Measurements from ENCODE around the gene SPRED2.

The SPRED2 gene

DNA sequence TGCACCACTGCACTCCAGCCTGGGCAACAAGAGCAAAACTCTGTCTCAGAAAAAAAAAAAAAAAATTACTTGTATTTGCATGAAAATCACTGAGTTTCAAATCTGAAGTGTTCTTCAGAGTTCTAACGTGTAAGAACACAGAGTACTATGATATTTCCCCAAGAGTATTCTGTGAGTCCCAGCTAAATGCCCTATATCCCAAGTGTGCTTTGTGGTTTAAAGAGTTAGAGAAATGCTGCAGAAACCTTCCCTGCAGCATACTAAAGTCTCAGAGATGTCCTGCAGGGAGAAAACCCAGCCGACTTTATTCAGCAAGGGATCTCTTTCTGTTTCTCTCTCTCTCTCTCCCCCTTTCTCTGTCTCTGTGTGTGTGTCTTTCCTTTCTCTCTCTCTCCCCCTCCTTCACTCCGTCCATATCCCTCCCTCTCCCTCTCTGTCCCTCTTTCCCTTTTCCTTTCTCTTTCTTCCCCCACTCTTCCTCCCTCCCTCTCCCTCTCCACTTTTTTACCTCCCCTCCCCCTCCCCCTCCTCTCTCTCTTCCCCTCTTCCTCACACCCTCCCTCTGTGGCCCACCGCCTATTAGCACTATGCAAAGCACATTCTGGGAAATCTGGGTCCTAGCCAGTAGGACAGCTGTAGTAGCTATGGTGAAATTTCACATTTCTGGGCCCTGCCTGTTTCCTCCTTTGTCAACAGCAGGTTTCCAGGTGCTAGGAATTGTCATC, 150.6 kb downstream of the SPRED2 start:
- peaks cover 4 to 8% of the 10 kb centered on the region in 2 donors for H3K4me1 Mint-ChIP-seq (ENCODE audit: low read depth in 2 of 2)
- H3K4me3 Mint-ChIP-seq, result no peak overlapping the region
- no peaks in the 10 kb centered on the region for H3K9me3 Mint-ChIP-seq
- no peak overlapping the region for H3K27ac Mint-ChIP-seq
- DNase-seq (no peak), ATAC-seq (replicated peaks) (no peak)
- H3K27me3 Mint-ChIP-seq, result no peaks in the 10 kb centered on the region
- no peaks in the 10 kb centered on the region for H3K36me3 Mint-ChIP-seq (ENCODE audit: insufficient read depth)

DNA sequence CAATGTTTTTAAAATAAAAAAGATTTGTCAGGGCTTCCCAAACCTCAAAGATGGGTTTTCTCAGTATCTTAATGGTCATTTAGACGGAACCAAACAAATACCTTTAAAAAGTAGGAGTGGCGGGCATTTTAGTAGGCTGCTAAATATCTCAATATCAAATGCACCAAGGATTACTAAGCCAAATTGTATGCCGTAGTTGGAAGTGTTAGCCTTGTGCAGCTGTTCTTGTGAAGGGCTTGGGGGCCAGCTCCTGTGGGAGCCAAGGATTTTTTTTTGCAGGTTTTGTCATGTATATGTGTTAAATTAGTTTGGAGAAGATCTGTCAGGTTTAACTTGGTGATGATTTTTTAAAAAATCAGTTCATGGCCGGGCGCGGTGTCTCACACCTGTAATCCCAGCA, 152.6 kb downstream of the SPRED2 start:
- H3K4me1 Mint-ChIP-seq (ENCODE audit: low read depth in 2 of 2), result peaks cover 4 to 10% of the 10 kb centered on the region in 2 donors
- H3K36me3 Mint-ChIP-seq (ENCODE audit: insufficient read depth), result no peaks in the 10 kb centered on the region
- ATAC-seq (replicated peaks) (no peak), DNase-seq (no peak)
- no peak overlapping the region for H3K4me3 Mint-ChIP-seq
- no peaks in the 10 kb centered on the region for H3K9me3 Mint-ChIP-seq
- H3K27me3 Mint-ChIP-seq, result no peaks in the 10 kb centered on the region
- H3K27ac Mint-ChIP-seq, result no peak overlapping the region

DNA sequence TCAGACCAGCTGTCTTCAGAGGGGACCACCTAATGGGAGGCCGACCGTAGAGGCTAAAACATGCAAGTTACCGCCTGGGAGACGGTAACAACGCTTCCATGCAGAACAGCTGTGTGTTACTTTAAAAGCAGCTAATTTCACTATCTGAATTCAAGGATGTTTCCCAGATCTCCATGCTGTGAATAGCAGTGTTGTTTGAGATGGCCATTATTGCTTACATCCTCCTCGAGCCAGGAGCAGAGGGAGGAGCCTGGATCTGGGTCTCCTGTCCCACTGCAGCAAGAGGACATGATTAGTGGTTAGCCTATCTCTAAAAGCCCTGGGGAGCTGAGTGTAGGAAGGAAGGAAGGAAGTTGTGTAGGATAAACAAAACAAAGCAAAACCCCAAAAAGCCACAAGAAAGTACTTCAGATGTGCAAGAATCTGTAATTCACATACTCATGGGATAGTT, 153.8 kb downstream of the SPRED2 start:
- Mint-ChIP-seq H3K4me1 (ENCODE audit: low read depth in 2 of 2) (peaks cover 4 to 10% of the 10 kb centered on the region in 2 donors), H3K27ac (no peak overlapping the region), H3K9me3 (no peaks in the 10 kb centered on the region), H3K4me3 (no peak overlapping the region), H3K36me3 (ENCODE audit: insufficient read depth) (peaks cover 3% of the 10 kb centered on the region), H3K27me3 (no peaks in the 10 kb centered on the region)
- DNase-seq (no peak), ATAC-seq (replicated peaks) (no peak)

DNA sequence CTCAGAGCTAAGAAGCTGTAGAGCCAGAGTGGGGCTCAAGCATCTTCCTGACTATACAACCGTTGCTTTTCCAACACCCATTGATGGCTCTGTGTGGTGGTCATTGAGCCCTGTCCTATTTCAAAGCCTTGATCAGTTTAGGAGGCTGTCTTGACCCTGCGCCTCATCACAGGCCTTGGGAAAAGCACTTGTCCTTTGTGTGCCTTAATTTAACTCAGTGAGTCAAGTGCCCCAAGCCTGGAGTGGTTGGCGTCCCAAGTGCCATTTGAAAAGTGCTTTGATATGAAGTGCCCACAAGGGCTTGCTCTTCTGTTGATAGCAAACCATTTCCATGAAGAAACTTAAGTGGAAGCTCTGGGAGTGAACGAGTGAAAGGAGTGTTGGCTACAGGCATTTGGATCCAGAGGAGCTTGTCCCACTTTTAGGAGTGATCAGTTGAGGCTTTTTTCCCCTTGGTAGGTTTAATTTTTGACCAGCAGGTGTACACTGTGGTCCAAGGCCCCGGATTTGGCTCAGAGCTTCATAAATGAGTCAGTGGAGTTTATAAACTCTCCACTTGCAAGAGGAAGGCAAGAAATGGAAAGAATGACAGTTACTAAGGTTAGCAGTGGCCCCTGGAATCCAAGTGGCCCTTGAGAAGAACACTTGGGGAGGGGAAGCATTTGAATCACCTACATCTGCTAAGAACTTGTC, 154.5 kb downstream of the SPRED2 start:
- no peaks in the 10 kb centered on the region for H3K9me3 Mint-ChIP-seq

DNA sequence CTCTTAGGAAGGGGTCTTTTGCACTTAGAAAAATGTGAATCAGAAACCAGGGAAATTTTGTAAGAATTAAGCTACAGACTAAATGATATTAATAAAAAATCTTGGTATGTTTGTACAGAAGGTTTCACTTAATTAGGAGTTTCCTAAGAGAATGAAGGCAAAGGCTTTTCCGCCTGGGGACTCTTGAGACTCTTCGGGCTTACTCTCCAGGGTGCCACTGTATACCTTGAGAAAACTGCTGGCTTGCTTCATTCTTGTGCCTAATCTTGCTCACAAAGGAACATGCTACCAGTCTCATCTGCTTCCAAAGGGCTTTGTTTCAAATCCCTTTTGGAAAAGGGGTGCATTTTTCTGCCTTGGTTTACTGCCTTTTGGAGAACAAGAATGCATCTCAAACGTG, 155.3 kb downstream of the SPRED2 start:
- no peak for DNase-seq
- H3K4me1 Mint-ChIP-seq (ENCODE audit: low read depth in 2 of 2), result peaks cover 4 to 10% of the 10 kb centered on the region in 2 donors
- no peak overlapping the region for H3K4me3 Mint-ChIP-seq
- no peaks in the 10 kb centered on the region for H3K27me3 Mint-ChIP-seq
- peaks cover 17% of the 10 kb centered on the region for H3K36me3 Mint-ChIP-seq (ENCODE audit: insufficient read depth)
- H3K9me3 Mint-ChIP-seq, result no peaks in the 10 kb centered on the region
- ATAC-seq (replicated peaks), result no peak
- H3K27ac Mint-ChIP-seq, result no peak overlapping the region

More for the DNA sequence above, 154.5 kb downstream of the SPRED2 start:
- Mint-ChIP-seq H3K4me1 (ENCODE audit: low read depth in 2 of 2) (peaks cover 4 to 10% of the 10 kb centered on the region in 2 donors), H3K27me3 (no peaks in the 10 kb centered on the region), H3K36me3 (ENCODE audit: insufficient read depth) (peaks cover 8% of the 10 kb centered on the region), H3K4me3 (no peak overlapping the region), H3K27ac (no peak overlapping the region)
- DNase-seq (no peak), ATAC-seq (replicated peaks) (no peak)

DNA sequence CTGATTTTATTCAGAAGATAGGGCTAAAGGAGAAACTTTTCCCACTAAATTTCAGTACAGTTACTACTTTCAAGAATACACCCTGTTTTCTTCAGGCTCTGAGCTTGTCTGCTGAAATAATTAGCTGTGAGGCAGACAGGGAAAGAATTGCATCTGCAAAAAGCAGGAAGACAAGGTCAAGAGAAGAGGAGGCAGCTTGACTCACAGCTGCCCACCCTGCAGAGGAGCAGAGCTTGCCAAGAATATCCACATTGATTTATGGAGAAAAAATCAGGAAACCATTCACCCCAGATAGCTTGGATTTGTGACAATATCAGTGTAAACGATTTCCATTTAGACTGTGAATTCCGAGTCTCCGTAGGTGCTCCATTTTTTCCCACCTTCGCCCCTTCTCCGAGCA, 155.8 kb downstream of the SPRED2 start:
- Mint-ChIP-seq H3K9me3 (no peaks in the 10 kb centered on the region), H3K4me3 (no peak overlapping the region), H3K27me3 (no peaks in the 10 kb centered on the region), H3K4me1 (ENCODE audit: low read depth in 2 of 2) (peaks cover 4 to 10% of the 10 kb centered on the region in 2 donors), H3K27ac (peak overlapping the region in 1 of 2 donors; percentile 36), H3K36me3 (ENCODE audit: insufficient read depth) (peaks cover 22% of the 10 kb centered on the region)
- no peak for ATAC-seq (replicated peaks)
- DNase-seq, result no peak

DNA sequence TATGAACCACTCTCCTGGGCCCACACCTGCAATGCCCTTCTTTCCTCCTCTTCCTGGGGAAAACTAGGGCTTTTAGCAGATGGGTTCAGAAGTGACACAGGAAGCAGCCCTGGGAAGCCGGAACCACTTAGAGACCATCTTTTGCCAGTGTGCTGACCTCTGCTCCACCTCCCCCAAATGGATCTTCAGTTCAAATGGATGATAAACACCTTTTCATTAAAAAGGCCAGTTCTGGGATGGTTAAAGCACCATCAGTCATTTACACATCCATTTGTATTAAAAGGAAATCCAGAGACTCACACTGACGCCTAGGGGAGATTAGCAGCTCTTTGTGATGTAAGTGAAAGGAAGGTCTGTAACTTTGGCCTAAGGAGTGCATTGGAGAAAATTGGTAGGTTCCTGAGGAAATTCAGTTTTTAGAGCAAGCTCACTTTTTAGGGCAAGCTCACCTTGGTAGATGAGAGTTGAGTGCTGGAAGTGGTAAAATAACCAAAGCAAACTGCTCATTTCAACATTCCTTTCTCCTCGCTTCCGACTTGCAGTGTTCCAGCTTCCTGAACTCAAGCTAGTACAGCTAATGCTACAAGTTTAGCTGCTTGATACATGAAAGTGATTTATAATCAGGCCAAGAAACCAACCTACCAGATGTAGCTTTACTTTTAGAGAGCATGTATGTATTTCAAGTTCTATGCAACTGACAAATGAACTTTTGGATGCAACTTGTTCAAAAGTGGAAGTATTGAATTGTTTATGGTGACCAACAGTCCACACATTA, 157.1 kb downstream of the SPRED2 start:
- no peak for DNase-seq
- peaks cover 4 to 10% of the 10 kb centered on the region in 2 donors for H3K4me1 Mint-ChIP-seq (ENCODE audit: low read depth in 2 of 2)
- ATAC-seq (replicated peaks), result no peak
- no peak overlapping the region for H3K4me3 Mint-ChIP-seq
- H3K27me3 Mint-ChIP-seq, result no peaks in the 10 kb centered on the region
- H3K9me3 Mint-ChIP-seq, result no peaks in the 10 kb centered on the region
- peak overlapping the region in 1 of 2 donors; percentile 36 for H3K27ac Mint-ChIP-seq
- H3K36me3 Mint-ChIP-seq (ENCODE audit: insufficient read depth), result peaks cover 35% of the 10 kb centered on the region

DNA sequence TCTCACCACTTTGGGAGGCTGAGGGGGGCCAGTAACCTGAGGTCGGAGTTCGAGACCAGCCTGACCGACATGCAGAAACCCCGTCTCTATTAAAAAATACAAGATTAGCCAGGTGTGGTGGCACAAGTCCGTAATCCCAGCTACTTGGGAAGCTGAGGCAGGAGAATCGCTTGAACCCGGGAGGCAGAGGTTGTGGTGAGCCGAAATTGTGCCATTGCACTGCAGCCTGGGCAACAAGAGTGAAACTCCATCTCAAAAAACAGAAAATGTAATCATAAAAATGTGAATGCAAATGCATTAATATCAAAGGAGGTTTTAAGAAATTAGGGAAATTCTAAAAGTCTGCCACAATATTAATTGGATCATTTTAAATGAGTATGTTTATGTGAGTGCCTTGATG, 159.1 kb downstream of the SPRED2 start:
- H3K4me3 Mint-ChIP-seq, result no peak overlapping the region
- H3K27ac Mint-ChIP-seq, result no peak overlapping the region
- peaks cover 0 to 9% of the 10 kb centered on the region in 2 donors for H3K4me1 Mint-ChIP-seq (ENCODE audit: low read depth in 2 of 2)
- H3K36me3 Mint-ChIP-seq (ENCODE audit: insufficient read depth), result peaks cover 54% of the 10 kb centered on the region
- ATAC-seq (replicated peaks) (no peak), DNase-seq (no peak)
- H3K9me3 Mint-ChIP-seq, result no peaks in the 10 kb centered on the region
- H3K27me3 Mint-ChIP-seq, result no peaks in the 10 kb centered on the region

DNA sequence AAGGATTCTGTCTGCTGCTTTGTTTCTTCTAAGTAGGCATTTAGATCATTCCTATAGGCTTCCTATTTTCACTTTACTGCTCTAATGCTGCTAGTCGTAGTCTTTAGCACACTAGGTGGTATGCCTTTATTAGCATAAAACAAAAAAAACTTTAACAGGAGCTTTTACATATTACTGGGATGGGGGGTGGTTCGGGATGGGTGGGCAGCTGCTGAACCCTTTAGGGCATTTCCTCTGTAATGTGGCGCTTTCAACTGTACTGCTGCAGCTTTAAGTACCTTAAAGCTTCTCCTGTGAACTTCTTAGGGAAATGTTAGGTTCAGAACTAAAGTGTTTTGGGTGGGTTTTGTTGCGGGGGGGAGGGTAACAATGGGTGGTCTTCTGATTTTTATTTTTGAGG, 163.4 kb downstream of the SPRED2 start:
- H3K9me3 Mint-ChIP-seq, result no peaks in the 10 kb centered on the region
- peaks cover 93% of the 10 kb centered on the region for H3K36me3 Mint-ChIP-seq (ENCODE audit: insufficient read depth)
- no peaks in the 10 kb centered on the region for H3K27me3 Mint-ChIP-seq
- peaks cover 11 to 17% of the 10 kb centered on the region in 2 donors for H3K4me1 Mint-ChIP-seq (ENCODE audit: low read depth in 2 of 2)
- ATAC-seq (replicated peaks) (no peak), DNase-seq (no peak)
- H3K27ac Mint-ChIP-seq, result peak overlapping the region in 1 of 2 donors; percentile 33
- H3K4me3 Mint-ChIP-seq, result no peak overlapping the region

DNA sequence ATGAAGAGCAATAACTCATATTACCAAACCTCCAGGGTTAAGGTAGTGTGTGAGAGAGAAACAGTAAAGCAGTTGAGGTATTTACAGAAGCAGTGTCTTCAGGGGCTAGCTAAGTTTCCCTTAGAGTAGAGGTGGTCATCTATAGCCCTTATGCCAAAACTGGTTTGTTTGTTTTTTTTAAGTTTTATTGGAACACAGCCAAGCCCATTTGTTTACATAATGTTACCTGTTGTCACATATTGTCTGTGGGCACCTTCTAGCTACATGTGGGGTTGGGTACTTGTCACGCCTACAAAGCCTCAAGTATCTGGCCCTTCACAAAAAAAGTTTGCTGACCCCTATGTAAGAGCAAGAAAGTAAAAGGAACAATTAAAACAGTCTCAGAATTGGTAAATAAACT, 165.4 kb downstream of the SPRED2 start:
- ATAC-seq (replicated peaks), result no peak
- Mint-ChIP-seq H3K36me3 (ENCODE audit: insufficient read depth) (peaks cover 95% of the 10 kb centered on the region), H3K27me3 (no peaks in the 10 kb centered on the region), H3K4me1 (ENCODE audit: low read depth in 2 of 2) (peaks cover 11 to 18% of the 10 kb centered on the region in 2 donors), H3K27ac (peak overlapping the region; percentile 8 to 42), H3K4me3 (no peak overlapping the region), H3K9me3 (no peaks in the 10 kb centered on the region)
- no peak for DNase-seq

DNA sequence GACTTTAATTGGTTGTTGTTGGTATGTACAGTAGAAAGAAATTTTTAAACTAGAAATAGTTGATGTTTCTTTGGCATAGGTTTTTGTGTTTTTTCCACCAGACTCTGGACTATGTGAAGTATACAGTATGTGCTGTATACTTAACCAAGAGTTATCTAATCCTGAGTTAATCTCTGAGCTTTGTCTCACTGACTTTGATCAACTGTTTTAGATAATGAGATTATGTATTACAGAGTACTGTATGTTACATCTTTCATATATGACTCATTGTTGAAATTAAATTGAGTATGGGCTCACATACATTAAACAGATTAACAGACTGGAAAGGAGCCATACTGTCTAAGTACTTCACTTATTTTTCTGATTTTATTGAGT, 166.7 kb downstream of the SPRED2 start:
- Mint-ChIP-seq H3K36me3 (ENCODE audit: insufficient read depth) (peaks cover 94% of the 10 kb centered on the region), H3K27ac (peak overlapping the region in 1 of 2 donors; percentile 42), H3K27me3 (no peaks in the 10 kb centered on the region)

DNA sequence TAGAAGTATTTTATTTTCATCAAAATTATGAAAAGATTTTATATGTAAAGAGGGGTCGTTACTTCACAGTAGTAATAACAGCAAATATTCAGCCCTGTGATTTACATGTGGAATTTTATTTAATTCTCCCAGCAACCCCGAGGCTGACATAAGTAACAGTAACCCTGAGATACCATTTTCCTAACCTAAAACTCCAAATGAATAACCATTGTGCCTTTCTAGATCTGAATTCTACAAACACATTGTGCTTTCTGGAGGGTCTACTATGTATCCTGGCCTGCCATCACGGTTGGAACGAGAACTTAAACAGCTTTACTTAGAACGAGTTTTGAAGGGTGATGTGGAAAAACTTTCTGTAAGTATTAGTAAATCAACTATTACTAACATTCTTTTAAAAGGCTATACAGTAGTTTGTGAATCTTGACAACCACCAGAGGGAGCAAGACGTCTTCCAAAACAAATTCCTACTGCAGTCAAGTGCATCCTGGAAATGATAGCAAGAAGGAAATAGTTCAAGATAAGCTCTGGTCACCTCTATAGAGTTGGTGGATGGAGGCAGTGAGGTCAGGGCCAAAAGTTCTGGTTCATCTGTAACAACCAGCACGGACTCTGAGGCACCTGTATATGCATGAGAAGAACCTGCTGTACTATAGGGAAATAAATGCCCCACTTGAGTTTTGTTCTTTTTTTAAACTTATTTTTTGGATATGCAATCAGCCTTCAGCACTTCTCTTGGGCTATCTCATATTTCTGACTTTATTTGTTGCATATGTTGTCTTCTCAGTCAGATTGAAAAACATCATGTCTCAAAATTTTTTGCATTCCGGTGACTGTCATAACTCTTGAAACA, 167.4 kb downstream of the SPRED2 start:
- Mint-ChIP-seq H3K36me3 (ENCODE audit: insufficient read depth) (peaks cover 94% of the 10 kb centered on the region), H3K4me3 (no peak overlapping the region), H3K4me1 (ENCODE audit: low read depth in 2 of 2) (peaks cover 13 to 25% of the 10 kb centered on the region in 2 donors), H3K27ac (peak overlapping the region in 1 of 2 donors; percentile 60), H3K27me3 (no peaks in the 10 kb centered on the region), H3K9me3 (no peaks in the 10 kb centered on the region)
- DNase-seq, result peak in 2 of 3 experiments; percentile 11 to 15
- ATAC-seq (replicated peaks), result no peak

More for the DNA sequence above, 166.7 kb downstream of the SPRED2 start:
- Mint-ChIP-seq H3K4me1 (ENCODE audit: low read depth in 2 of 2) (peaks cover 13 to 25% of the 10 kb centered on the region in 2 donors), H3K4me3 (no peak overlapping the region), H3K9me3 (no peaks in the 10 kb centered on the region)
- DNase-seq, result no peak
- ATAC-seq (replicated peaks), result no peak

DNA sequence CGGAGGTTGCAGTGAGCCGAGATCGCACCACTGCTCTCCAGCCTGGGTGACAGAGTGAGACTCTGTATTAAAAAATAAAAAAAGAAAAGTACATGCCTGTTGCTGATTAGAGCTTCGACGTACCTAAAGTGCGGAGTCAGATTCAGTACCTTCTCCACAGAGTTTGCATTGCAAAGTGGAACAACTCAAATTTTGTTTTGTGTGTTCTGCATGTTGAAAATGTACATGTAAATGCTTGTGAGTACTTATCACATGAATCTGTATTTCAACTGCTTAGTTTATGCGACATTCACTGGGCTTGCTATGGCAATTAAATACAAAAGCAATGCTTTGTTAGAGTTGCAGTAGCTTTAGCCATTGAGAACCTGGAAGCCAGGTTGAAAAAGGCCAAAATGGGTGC, 168.4 kb downstream of the SPRED2 start:
- H3K4me3 Mint-ChIP-seq, result no peak overlapping the region
- no peaks in the 10 kb centered on the region for H3K9me3 Mint-ChIP-seq
- DNase-seq (no peak), ATAC-seq (replicated peaks) (no peak)
- peaks cover 91% of the 10 kb centered on the region for H3K36me3 Mint-ChIP-seq (ENCODE audit: insufficient read depth)
- peak overlapping the region in 1 of 2 donors; percentile 60 for H3K27ac Mint-ChIP-seq
- no peaks in the 10 kb centered on the region for H3K27me3 Mint-ChIP-seq
- peaks cover 10 to 25% of the 10 kb centered on the region in 2 donors for H3K4me1 Mint-ChIP-seq (ENCODE audit: low read depth in 2 of 2)
